ENCODE results near the gene SCAANT1.

Gene SCAANT1

DNA sequence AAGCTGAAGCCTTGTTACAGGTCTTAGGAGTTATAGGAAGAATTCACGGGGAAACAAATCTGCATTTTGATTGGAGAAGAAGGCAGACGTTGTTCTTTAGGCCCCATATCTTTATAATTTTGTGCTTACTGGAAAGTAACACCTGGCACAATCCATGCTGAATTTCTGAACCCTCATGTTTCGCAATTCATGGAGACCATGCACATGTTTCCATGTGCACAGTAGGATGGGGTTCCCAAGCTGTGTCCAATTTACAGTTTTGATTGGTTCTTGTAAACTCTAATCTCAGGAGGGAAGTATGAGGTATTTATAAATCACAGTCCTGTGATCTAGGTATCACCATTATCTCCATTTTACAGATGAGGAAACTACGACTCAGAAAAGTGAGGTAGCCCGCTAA, 7.8 kb upstream of the SCAANT1 start:
- DNase-seq (ENCODE audit: low read depth, low spot score): no peak
- H3K4me3 ChIP-seq (ENCODE audit: low read depth, low read length): no peak overlapping the region
- CTCF ChIA-PET: no interaction called here
- TF ChIP-seq, protein P1, sequence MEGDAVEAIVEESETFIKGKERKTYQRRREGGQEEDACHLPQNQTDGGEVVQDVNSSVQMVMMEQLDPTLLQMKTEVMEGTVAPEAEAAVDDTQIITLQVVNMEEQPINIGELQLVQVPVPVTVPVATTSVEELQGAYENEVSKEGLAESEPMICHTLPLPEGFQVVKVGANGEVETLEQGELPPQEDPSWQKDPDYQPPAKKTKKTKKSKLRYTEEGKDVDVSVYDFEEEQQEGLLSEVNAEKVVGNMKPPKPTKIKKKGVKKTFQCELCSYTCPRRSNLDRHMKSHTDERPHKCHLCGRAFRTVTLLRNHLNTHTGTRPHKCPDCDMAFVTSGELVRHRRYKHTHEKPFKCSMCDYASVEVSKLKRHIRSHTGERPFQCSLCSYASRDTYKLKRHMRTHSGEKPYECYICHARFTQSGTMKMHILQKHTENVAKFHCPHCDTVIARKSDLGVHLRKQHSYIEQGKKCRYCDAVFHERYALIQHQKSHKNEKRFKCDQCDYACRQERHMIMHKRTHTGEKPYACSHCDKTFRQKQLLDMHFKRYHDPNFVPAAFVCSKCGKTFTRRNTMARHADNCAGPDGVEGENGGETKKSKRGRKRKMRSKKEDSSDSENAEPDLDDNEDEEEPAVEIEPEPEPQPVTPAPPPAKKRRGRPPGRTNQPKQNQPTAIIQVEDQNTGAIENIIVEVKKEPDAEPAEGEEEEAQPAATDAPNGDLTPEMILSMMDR (IDR thresholded peaks at IDR 0.05; ENCODE audit: insufficient read depth, low read length, missing control alignments): no peak
- POLR2A ChIA-PET: no interaction called here

DNA sequence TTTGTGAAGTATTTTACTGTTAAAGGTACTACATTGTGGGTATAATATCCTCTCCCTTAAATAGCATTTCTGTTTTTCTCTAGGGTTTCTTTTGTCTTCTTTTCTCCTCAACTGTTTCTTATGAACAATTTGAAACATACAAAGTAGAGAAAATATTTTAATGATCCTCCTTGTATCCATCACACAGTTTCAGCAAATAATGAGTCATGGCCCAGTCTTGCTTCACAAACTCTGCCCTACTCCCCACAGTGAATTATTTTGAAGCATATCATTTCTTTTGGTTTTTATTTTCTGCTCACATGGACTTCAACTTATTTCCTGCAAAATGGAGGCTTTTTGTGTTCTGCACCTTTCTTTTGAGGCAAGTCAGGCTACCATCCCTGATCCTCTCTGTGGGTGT, 6.1 kb upstream of the SCAANT1 start:
- POLR2A ChIA-PET: no interaction called here

DNA sequence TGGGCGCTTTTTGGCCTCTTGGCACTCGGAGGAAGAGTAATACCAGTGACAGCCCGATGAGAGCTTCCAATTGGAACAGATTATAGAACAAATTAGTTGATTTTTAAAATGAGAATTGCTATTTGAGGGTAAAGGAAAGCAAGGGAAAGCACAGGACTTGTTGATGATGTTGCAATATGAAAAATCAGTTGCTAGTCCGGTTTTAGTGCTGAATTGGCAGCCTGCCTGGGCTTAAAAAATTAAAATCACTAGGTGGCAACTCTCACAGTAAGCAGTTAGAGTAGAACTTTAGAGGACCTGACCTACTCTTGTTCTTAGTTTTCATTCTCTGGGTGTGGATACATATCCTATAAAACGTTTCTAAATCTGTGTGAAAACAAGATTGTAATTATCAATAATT, 2.1 kb upstream of the SCAANT1 start:
- no peak for DNase-seq (ENCODE audit: low read depth, low spot score)
- TF ChIP-seq, protein P1 (IDR thresholded peaks at IDR 0.05; ENCODE audit: insufficient read depth, low read length, missing control alignments): no peak
- CTCF ChIA-PET: interaction anchor here (0.7 to 2.0 kb wide), 2 partner anchors 47 to 50 kb away, joined by 3 to 4 read pairs; no protein-coding TSS in a partner anchor
- no peak overlapping the region for H3K4me3 ChIP-seq (ENCODE audit: low read depth, low read length)
- POLR2A ChIA-PET: no interaction called here

More for the DNA sequence above, 6.1 kb upstream of the SCAANT1 start:
- TF ChIP-seq, protein P1 (IDR thresholded peaks at IDR 0.05; ENCODE audit: insufficient read depth, low read length, missing control alignments): no peak
- no peak overlapping the region for H3K4me3 ChIP-seq (ENCODE audit: low read depth, low read length)
- CTCF ChIA-PET: no interaction called here
- no peak for DNase-seq (ENCODE audit: low read depth, low spot score)

DNA sequence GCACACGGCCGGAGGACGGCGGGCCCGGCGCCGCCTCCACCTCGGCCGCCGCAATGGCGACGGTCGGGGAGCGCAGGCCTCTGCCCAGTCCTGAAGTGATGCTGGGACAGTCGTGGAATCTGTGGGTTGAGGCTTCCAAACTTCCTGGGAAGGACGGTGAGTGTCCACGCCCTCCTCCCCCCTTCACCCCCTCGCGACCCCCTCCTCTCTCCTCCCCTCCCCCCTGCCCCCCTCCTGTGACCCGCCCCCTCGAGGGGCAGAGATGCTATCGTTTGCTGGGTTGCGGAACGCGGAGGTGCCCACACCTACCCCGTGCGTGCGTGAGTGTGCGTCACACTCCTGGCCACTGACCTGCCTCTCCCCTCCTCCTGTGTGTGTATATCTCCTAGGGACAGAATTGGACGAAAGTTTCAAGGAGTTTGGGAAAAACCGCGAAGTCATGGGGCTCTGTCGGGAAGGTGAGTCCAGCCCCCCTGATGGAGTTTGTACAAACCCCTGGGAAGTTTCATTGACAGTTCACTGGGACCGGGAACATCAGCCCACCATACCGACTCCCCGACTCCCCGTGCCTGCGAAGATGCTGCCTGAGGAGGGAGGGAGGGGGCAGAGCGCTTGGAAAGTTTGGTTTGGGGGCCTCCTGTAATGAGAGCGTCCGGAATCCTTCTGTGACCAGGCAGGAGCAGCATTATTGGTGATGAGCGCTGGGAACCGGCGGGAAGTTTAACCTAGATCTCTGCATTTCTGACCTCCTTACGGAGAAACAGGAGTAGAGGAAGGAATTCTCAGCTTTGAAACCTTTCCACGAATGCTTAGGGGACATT, 795 bp upstream of the SCAANT1 start:
- peak overlapping the region; percentile 72 for H3K4me3 ChIP-seq (ENCODE audit: low read depth, low read length)
- ChIA-PET POLR2A (interaction anchor here (0.6 to 1.4 kb wide), 7 partner anchors 15 to 331 kb away, joined by 3 to 7 read pairs (median 4); partner anchors contain the start of genes ATXN7 and THOC7), CTCF (interaction anchor here (0.9 to 1.8 kb wide), 2 partner anchors 18 to 563 kb away, joined by 3 to 4 read pairs; no protein-coding TSS in a partner anchor)
- no peak for DNase-seq (ENCODE audit: low read depth, low spot score)
- TF ChIP-seq, protein P1 (IDR thresholded peaks at IDR 0.05; ENCODE audit: insufficient read depth, low read length, missing control alignments): no peak

DNA sequence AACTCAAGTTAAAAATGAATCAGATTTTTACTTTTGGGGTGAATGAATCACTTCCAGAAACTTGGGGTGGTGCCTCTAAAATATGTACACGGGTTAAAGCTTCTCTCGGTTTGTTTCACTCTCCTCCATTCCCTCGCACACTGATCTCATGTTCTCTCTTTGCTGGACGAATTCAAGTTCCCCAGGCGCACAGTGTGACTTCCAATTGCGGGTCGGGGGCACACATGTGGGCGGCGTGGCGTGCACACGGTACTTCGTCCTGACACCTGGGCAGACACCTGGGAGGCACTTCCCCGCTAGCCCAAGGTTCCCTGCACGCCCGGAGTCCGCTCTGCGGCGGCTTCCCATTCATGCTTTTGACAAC, 692 bp downstream of the SCAANT1 start:
- CTCF ChIA-PET: interaction anchor here (1.8 kb wide), 1 partner anchor 17 kb away, joined by 4 read pairs; no protein-coding TSS in a partner anchor
- TF ChIP-seq, protein P1 (IDR thresholded peaks at IDR 0.05; ENCODE audit: insufficient read depth, low read length, missing control alignments): no peak
- peak overlapping the region; percentile 72 for H3K4me3 ChIP-seq (ENCODE audit: low read depth, low read length)
- no peak for DNase-seq (ENCODE audit: low read depth, low spot score)
- POLR2A ChIA-PET: interaction anchor here (0.6 to 1.4 kb wide), 6 partner anchors 8 to 57 kb away, joined by 3 to 7 read pairs (median 4); partner anchors contain the start of genes ATXN7 and THOC7

DNA sequence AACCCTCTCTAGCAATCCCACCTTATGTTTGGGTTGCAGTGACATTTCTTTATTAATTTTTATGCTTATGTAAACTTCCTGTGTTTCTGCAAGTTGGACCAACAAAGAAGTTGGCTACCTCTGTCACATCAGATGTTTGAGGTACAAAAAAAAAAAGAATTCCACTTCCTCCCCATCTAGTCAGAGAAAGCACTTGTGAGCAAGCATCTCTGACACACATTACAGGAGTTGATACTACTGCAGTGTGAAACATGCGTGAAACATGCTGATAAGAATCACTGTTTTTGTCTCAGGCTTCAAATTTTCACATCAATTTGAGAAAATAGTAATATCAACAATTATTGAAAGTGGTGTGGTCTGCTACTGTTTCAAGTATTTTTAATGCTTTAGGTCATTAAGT, 1.3 kb downstream of the SCAANT1 start:
- TF ChIP-seq, protein P1 (IDR thresholded peaks at IDR 0.05; ENCODE audit: insufficient read depth, low read length, missing control alignments): no peak
- 0 out of 2 replicates have a peak overlapping the region, but pooled peaks have one; percentile 72 for H3K4me3 ChIP-seq (ENCODE audit: low read depth, low read length)
- no peak for DNase-seq (ENCODE audit: low read depth, low spot score)
- ChIA-PET CTCF (interaction anchor here (1.8 to 2.1 kb wide), 2 partner anchors 16 to 82 kb away, joined by 4 to 6 read pairs; no protein-coding TSS in a partner anchor), POLR2A (interaction anchor here (1.4 kb wide), 1 partner anchor 8 kb away, joined by 4 read pairs; no protein-coding TSS in a partner anchor)

Data from AG04449 (cell line).